A673 (cell line): Measurements from ENCODE around the gene EVX2.

ENCODE experiments used
- EZH2 ChIP-seq: fragments of 200-600 bp; sonication (generic); IDR thresholded peaks from 2 replicates; pipeline ENCODE4 v1.6.1; 2017; ENCODE audit warnings: borderline replicate concordance, low read depth, mild to moderate bottlenecking, mixed read lengths, antibody characterized with exemption, low read length; ENCODE audit not compliant: poor library complexity, severe bottlenecking
- TF ChIP-seq, protein P1 (sequence below): fragments of 300-800, 200-600 bp; sonication (generic); conservative IDR thresholded peaks from 2 replicates; pipeline ENCODE4 v1.5.1; 2017; ENCODE audit warnings: low read depth, mild to moderate bottlenecking, antibody characterized with exemption, low read length, moderate library complexity, mixed read lengths

DNA sequence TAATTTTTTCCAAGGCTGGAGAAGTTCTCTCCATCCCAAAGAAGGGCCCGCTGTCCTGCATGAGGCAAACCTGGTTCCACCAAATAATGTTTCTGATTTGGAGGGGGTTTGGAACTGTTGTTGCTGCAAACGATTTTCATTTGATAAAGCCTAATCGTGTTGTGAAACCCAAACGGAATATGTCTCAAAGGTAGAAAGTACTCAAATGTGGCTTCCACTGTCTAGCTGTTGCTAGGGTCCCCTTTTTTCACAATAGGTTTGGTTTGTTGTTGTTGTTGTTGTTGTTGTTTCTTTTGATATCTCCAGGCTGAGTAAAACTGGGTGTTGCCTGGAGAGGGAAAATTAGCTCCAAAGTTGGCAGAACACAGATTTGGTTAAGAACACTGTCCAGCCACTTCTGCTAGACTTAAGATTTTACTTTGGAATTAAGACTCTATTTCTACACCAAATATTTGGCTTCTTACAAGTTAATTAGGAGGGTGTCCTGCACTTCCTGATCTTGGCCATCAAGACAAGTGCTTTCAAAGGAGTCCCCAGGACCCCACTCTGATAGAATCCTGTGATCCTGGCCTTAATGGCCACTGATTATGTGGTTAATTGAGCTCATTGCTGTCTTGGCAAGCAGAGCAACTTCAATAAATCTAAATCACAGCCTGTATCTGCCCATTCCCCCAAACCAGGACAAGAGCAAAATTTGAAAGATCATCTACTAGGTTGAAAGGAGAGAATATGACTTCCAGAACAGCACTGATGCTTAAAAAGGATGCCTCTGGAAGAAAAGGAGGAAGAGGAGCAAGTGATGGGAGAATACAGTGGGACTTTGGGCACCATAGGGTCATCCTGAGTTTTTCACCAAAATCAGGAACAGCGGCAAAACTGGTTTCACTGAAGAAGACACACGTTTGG, 5.4 kb upstream of the EVX2 start:
- TF ChIP-seq, protein P1, sequence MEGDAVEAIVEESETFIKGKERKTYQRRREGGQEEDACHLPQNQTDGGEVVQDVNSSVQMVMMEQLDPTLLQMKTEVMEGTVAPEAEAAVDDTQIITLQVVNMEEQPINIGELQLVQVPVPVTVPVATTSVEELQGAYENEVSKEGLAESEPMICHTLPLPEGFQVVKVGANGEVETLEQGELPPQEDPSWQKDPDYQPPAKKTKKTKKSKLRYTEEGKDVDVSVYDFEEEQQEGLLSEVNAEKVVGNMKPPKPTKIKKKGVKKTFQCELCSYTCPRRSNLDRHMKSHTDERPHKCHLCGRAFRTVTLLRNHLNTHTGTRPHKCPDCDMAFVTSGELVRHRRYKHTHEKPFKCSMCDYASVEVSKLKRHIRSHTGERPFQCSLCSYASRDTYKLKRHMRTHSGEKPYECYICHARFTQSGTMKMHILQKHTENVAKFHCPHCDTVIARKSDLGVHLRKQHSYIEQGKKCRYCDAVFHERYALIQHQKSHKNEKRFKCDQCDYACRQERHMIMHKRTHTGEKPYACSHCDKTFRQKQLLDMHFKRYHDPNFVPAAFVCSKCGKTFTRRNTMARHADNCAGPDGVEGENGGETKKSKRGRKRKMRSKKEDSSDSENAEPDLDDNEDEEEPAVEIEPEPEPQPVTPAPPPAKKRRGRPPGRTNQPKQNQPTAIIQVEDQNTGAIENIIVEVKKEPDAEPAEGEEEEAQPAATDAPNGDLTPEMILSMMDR, result no peak
- TF ChIP-seq EZH2, result no peak
